ENCODE measurements around the gene SCAP. TPM values are rescaled to one million over a fixed set of nuclear protein-coding genes. Genes with fewer than 3 reads are reported as not detected.

SCAP gene
- total and polyA plus RNA-seq, 2 donors (not counting 1 experiment from before 2014, with no cell fraction given) = 13.6 to 67.7 TPM

GRCh38 chr3:47427866-47428265 lies 47.9 kb downstream of the SCAP start:
- H3K9me3 ChIP-seq (ENCODE audit: control insufficient read depth, insufficient read depth, low read depth, low read length) = no peaks in the 10 kb centered on the region
- no peak overlapping the region for H3K4me2 ChIP-seq (ENCODE audit: extremely low read depth, insufficient read depth, low read length)
- peaks cover 2% of the 10 kb centered on the region for H3K36me3 ChIP-seq (ENCODE audit: control insufficient read depth, insufficient read depth, low read length)
- no peak overlapping the region for H3K9ac ChIP-seq (ENCODE audit: insufficient read depth, low read length)
- no peak overlapping the region for H3K4me3 ChIP-seq (replicated peaks in 1 of 4; ENCODE audit: control extremely low read depth in 1 of 4, insufficient read depth in 1 of 4, low read depth in 3 of 4, low read length in 4 of 4)
- H2AFZ ChIP-seq (ENCODE audit: low read length) = no peak overlapping the region
- DNase-seq (ENCODE audit: low read depth in 2 of 2) = no peak
- no peaks in the 10 kb centered on the region for H4K20me1 ChIP-seq (ENCODE audit: control insufficient read depth, extremely low read depth, insufficient read depth, low read length)
- TF ChIP-seq CTCF (conservative IDR thresholded peaks at IDR 0.05 in 1 of 2, IDR thresholded peaks at IDR 0.05 in 1 of 2; ENCODE audit: low read depth in 1 of 2, low read length in 2 of 2) = no peak
- TF ChIP-seq EZH2 (IDR thresholded peaks at IDR 0.05; ENCODE audit: low read length, missing control alignments) = no peak
- no peak overlapping the region for H3K27ac ChIP-seq (ENCODE audit: insufficient read depth, low read length)
- no peaks in the 10 kb centered on the region for H3K79me2 ChIP-seq (ENCODE audit: control insufficient read depth, insufficient read depth, low read length)
- H3K27me3 ChIP-seq (ENCODE audit: control insufficient read depth, insufficient read depth, low read length) = no peaks in the 10 kb centered on the region
- H3K4me1 ChIP-seq (ENCODE audit: control insufficient read depth, extremely low read depth, insufficient read depth, low read length) = no peaks in the 10 kb centered on the region

- DNase-seq (ENCODE audit: low read depth in 2 of 2) = no peak
- Histone ChIP-seq H4K20me1 (ENCODE audit: control insufficient read depth, extremely low read depth, insufficient read depth, low read length) (no peaks in the 10 kb centered on the region), H3K79me2 (ENCODE audit: control insufficient read depth, insufficient read depth, low read length) (no peaks in the 10 kb centered on the region), H3K4me3 (replicated peaks in 1 of 4; ENCODE audit: control extremely low read depth in 1 of 4, insufficient read depth in 1 of 4, low read depth in 3 of 4, low read length in 4 of 4) (no peak overlapping the region), H2AFZ (ENCODE audit: low read length) (no peak overlapping the region), H3K27ac (ENCODE audit: insufficient read depth, low read length) (no peak overlapping the region), H3K9ac (ENCODE audit: insufficient read depth, low read length) (no peak overlapping the region), H3K4me2 (ENCODE audit: extremely low read depth, insufficient read depth, low read length) (no peak overlapping the region), H3K36me3 (ENCODE audit: control insufficient read depth, insufficient read depth, low read length) (peaks cover 2% of the 10 kb centered on the region), H3K27me3 (ENCODE audit: control insufficient read depth, insufficient read depth, low read length) (no peaks in the 10 kb centered on the region), H3K9me3 (ENCODE audit: control insufficient read depth, insufficient read depth, low read depth, low read length) (no peaks in the 10 kb centered on the region), H3K4me1 (ENCODE audit: control insufficient read depth, extremely low read depth, insufficient read depth, low read length) (no peaks in the 10 kb centered on the region)
- TF ChIP-seq CTCF (conservative IDR thresholded peaks at IDR 0.05 in 1 of 2, IDR thresholded peaks at IDR 0.05 in 1 of 2; ENCODE audit: low read depth in 1 of 2, low read length in 2 of 2) (no peak), EZH2 (IDR thresholded peaks at IDR 0.05; ENCODE audit: low read length, missing control alignments) (no peak)
Measured at GRCh38 chr3:47425959-47426358, 49.8 kb downstream of the SCAP start.

- Histone ChIP-seq H3K9ac (ENCODE audit: insufficient read depth, low read length) (no peak overlapping the region), H2AFZ (ENCODE audit: low read length) (no peak overlapping the region), H3K4me3 (replicated peaks in 1 of 4; ENCODE audit: control extremely low read depth in 1 of 4, insufficient read depth in 1 of 4, low read depth in 3 of 4, low read length in 4 of 4) (no peak overlapping the region), H3K27ac (ENCODE audit: insufficient read depth, low read length) (no peak overlapping the region), H4K20me1 (ENCODE audit: control insufficient read depth, extremely low read depth, insufficient read depth, low read length) (no peaks in the 10 kb centered on the region), H3K4me1 (ENCODE audit: control insufficient read depth, extremely low read depth, insufficient read depth, low read length) (no peaks in the 10 kb centered on the region), H3K4me2 (ENCODE audit: extremely low read depth, insufficient read depth, low read length) (no peak overlapping the region), H3K79me2 (ENCODE audit: control insufficient read depth, insufficient read depth, low read length) (no peaks in the 10 kb centered on the region), H3K36me3 (ENCODE audit: control insufficient read depth, insufficient read depth, low read length) (peaks cover 4% of the 10 kb centered on the region), H3K9me3 (ENCODE audit: control insufficient read depth, insufficient read depth, low read depth, low read length) (no peaks in the 10 kb centered on the region), H3K27me3 (ENCODE audit: control insufficient read depth, insufficient read depth, low read length) (no peaks in the 10 kb centered on the region)
- no peak for TF ChIP-seq EZH2 (IDR thresholded peaks at IDR 0.05; ENCODE audit: low read length, missing control alignments)
- no peak for TF ChIP-seq CTCF (conservative IDR thresholded peaks at IDR 0.05 in 1 of 2, IDR thresholded peaks at IDR 0.05 in 1 of 2; ENCODE audit: low read depth in 1 of 2, low read length in 2 of 2)
- DNase-seq (ENCODE audit: low read depth in 2 of 2) = no peak
Measured at GRCh38 chr3:47425383-47425778, 50.4 kb downstream of the SCAP start.
